OCI-LY3 (cell line): Measurements from ENCODE around the gene ANKRD17.

Experiments used
- EZH2phosphoT487 ChIP-seq: fragments of 200-600 bp; shearing (Covaris generic); IDR thresholded peaks from 2 replicates; pipeline ENCODE4 v1.6.1; 2018; ENCODE audit warnings: antibody characterized with exemption, mixed run types, low read depth
- TF ChIP-seq, protein P1 (sequence below): fragments of 200-600, 300-600 bp; sonication (generic); IDR thresholded peaks from 2 replicates; pipeline ENCODE4 v1.5.1; 2014; ENCODE audit warnings: antibody characterized with exemption, low read length, low read depth

DNA sequence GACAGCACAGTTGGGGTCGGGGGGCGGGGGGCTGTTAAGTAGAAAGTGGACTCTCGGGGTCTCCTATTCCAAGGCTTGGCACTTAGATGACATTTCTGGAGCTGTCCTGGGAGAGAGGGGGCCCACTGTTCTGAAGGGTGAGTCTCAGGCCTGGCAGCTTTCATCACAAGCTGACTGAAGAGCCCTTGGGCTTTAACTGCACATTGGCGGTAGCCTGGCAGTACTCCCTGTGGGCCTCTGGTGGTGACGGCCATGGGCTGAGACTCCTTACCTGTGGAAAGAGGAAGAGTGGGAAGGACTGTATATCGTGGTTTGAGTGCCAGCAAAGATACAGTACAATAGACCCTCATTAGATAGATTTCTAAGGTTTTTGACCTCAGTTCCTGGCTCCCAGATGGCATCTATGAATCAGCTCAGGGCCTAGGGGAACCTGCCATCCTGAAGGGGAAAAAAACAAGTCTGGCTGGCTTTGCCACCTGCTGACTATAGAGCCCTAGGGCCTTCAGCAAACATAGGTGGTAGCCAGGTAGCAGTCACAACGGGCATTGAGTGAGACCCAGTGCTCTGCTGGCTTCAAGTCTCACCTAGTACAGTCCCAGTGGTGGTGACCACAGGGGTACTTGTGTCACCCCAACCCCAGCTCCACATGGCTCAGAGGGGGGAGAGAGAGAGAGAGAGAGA is 87.9 kb downstream of the ANKRD17 start:
- TF ChIP-seq, protein P1, sequence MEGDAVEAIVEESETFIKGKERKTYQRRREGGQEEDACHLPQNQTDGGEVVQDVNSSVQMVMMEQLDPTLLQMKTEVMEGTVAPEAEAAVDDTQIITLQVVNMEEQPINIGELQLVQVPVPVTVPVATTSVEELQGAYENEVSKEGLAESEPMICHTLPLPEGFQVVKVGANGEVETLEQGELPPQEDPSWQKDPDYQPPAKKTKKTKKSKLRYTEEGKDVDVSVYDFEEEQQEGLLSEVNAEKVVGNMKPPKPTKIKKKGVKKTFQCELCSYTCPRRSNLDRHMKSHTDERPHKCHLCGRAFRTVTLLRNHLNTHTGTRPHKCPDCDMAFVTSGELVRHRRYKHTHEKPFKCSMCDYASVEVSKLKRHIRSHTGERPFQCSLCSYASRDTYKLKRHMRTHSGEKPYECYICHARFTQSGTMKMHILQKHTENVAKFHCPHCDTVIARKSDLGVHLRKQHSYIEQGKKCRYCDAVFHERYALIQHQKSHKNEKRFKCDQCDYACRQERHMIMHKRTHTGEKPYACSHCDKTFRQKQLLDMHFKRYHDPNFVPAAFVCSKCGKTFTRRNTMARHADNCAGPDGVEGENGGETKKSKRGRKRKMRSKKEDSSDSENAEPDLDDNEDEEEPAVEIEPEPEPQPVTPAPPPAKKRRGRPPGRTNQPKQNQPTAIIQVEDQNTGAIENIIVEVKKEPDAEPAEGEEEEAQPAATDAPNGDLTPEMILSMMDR: no peak
- TF ChIP-seq EZH2phosphoT487: no peak
